ENCODE data around the gene ARNT2.

DNA sequence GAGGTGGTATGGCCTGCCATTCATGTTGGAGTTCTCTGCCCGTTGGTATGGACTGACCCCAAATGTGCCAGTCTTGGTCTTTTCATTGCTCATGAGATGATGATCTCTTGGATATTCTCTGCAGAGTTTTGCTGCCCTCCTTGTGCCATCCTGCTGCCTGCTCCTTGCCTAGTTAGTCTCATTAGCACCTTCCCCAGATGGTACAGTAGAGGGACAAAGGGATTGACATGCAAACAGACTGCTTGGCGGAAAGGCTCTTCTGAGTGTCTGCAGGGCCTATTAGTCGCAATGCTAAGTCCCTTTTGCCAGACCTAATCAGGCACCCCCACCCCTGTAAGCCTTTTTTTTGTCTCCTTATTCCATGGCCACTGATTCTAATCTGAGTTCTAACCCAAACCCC is 90.6 kb downstream of the ARNT2 start:
- TF ChIP-seq CEBPB (IDR thresholded peaks at IDR 0.05; ENCODE audit: borderline replicate concordance in 1 of 2, low read depth in 2 of 2, low read length in 2 of 2) (no peak), EGR1 (IDR thresholded peaks at IDR 0.05; ENCODE audit: borderline replicate concordance in 1 of 2, low read depth in 2 of 2, low read length in 2 of 2) (no peak), FOS (IDR thresholded peaks at IDR 0.05; ENCODE audit: borderline replicate concordance, extremely low read depth, insufficient read length) (no peak), POLR2AphosphoS2 (IDR thresholded peaks at IDR 0.05; ENCODE audit: low read depth, low read length) (no peak), NRF1 (conservative IDR thresholded peaks at IDR 0.05; ENCODE audit: low read depth, low read length) (no peak), FOXK2 (IDR thresholded peaks at IDR 0.05) (no peak)
- TF ChIP-seq, protein P1, sequence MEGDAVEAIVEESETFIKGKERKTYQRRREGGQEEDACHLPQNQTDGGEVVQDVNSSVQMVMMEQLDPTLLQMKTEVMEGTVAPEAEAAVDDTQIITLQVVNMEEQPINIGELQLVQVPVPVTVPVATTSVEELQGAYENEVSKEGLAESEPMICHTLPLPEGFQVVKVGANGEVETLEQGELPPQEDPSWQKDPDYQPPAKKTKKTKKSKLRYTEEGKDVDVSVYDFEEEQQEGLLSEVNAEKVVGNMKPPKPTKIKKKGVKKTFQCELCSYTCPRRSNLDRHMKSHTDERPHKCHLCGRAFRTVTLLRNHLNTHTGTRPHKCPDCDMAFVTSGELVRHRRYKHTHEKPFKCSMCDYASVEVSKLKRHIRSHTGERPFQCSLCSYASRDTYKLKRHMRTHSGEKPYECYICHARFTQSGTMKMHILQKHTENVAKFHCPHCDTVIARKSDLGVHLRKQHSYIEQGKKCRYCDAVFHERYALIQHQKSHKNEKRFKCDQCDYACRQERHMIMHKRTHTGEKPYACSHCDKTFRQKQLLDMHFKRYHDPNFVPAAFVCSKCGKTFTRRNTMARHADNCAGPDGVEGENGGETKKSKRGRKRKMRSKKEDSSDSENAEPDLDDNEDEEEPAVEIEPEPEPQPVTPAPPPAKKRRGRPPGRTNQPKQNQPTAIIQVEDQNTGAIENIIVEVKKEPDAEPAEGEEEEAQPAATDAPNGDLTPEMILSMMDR (IDR thresholded peaks at IDR 0.05 in 2 of 3, conservative IDR thresholded peaks at IDR 0.05 in 1 of 3; ENCODE audit: control insufficient read depth in 2 of 3, extremely low read depth in 1 of 3, insufficient read depth in 1 of 3, low read depth in 3 of 3, low read length in 3 of 3) = no peak

Measured in GM12878 (cell line).